ENCODE results near the gene LPCAT1. TPM values are rescaled to one million over a fixed set of nuclear protein-coding genes. Genes with fewer than 3 reads are reported as not detected.

The LPCAT1 gene
- total RNA-seq, 1 donor from 2014 or later, result 86.2 TPM

DNA sequence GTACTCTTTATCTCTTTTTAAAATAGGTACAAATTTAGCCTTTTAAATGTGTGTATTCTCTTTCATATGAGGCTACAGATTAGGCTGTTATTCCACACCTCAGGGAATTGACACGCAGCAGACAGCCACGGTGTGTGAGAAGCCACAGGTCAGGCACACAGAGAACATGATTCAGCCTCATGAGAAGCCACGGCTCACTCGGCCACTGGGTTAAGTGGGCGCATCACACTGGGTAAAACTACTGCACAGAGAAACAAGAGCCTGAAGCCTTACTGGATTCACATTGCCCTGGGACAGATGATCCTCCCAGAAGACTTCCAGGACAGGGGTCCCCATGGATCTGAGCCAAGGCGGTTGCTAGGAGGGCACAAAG is 28.2 kb downstream of the LPCAT1 start:
- TF ChIP-seq, protein P1, sequence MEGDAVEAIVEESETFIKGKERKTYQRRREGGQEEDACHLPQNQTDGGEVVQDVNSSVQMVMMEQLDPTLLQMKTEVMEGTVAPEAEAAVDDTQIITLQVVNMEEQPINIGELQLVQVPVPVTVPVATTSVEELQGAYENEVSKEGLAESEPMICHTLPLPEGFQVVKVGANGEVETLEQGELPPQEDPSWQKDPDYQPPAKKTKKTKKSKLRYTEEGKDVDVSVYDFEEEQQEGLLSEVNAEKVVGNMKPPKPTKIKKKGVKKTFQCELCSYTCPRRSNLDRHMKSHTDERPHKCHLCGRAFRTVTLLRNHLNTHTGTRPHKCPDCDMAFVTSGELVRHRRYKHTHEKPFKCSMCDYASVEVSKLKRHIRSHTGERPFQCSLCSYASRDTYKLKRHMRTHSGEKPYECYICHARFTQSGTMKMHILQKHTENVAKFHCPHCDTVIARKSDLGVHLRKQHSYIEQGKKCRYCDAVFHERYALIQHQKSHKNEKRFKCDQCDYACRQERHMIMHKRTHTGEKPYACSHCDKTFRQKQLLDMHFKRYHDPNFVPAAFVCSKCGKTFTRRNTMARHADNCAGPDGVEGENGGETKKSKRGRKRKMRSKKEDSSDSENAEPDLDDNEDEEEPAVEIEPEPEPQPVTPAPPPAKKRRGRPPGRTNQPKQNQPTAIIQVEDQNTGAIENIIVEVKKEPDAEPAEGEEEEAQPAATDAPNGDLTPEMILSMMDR (IDR thresholded peaks at IDR 0.05), result no peak
- no peaks in the 10 kb centered on the region for H3K27me3 ChIP-seq
- no peak for DNase-seq (ENCODE audit: low spot score in 2 of 2)
- H3K4me1 ChIP-seq, result peaks cover 0 to 6% of the 10 kb centered on the region in 2 donors
- no peak overlapping the region for H3K27ac ChIP-seq
- intact Hi-C loops (cut with DNase I), result no loop called here
- H3K9me3 ChIP-seq, result no peaks in the 10 kb centered on the region
- H3K36me3 ChIP-seq, result peaks cover 27 to 45% of the 10 kb centered on the region in 2 donors
- no peak overlapping the region for H3K4me3 ChIP-seq

DNA sequence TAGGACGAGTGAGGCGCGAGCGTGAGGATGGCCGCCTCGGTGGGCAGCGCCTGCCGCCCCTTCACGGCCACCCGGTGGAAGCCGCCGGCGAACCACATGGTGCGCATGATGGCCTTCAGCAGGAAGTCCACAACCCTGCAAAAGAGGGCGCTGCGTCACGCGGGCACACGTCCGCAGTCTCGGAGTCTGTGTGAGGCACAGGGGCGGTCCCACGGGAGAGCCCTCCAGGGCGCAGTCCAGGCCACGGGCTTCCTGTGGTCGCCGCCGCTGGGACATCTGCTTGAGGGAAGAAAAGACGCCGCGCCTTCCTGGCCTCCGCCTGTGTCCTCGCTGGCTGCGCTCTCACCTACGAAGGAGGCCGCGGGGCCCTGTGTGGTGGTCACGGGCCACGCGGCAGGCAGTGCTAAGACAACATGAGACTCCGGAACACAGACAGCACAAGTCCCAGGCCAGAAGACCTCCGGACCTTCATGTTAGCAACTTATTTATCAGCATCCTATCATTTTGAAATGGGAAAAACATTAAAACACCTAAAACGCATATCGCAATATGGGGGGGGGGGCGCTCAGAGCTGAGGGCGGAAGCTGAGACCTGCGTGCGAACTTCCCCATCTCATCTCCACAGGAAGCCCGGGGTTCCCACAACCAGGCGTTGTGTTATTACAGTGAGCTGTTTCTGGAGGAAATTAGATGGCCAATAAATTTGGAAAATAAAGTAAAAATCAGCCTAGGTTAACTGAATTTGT is 28.8 kb downstream of the LPCAT1 start:
- Histone ChIP-seq H3K4me3 (no peak overlapping the region), H3K27me3 (no peaks in the 10 kb centered on the region), H3K36me3 (peaks cover 27 to 51% of the 10 kb centered on the region in 2 donors), H3K4me1 (peaks cover 0 to 2% of the 10 kb centered on the region in 2 donors), H3K9me3 (no peaks in the 10 kb centered on the region), H3K27ac (no peak overlapping the region)
- intact Hi-C loops (cut with DNase I), result no loop called here
- no peak for DNase-seq (ENCODE audit: low spot score in 2 of 2)
- TF ChIP-seq, protein P1 (IDR thresholded peaks at IDR 0.05), result no peak

DNA sequence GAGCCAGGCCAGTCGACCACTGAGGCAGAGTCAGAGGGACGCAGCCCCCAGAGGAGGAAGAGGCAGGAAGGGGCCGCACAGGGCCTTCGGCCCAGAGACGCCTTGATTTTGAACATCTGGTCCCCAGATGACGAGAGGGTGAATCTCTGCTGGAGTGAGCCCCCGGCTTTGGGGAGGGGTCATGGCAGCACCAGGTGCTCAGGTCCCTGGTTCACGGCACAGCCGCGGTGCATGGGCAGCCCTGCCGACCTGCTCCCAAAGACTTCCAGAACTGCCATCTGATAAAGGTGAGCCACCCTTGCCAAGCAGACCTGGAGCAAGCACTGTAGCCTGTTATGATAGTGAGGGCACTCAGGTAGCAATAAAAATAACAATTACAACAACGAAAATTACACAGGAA is 29.8 kb downstream of the LPCAT1 start:
- Histone ChIP-seq H3K4me3 (no peak overlapping the region), H3K36me3 (peaks cover 32 to 61% of the 10 kb centered on the region in 2 donors)
- intact Hi-C loops (cut with DNase I), result no loop called here

DNA sequence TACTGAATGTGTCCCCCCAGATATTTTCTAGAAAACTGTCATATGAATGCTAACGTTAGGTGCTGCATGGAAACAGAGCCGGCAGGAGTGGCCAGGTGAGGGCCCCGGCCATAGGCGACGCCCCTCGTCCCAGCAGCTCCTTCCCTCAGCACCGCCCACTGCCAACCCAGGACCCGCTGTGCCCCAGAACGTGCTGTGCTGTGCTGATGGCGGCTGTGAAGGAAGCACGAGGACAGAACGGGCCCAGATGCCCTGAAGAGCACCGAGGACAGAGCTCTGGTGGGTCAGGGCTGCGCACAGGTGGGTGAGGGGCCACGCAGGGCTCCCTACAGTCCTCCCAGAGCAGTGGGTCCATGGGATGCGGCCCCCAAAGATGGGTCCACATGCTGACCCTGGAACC is 30.3 kb downstream of the LPCAT1 start:
- intact Hi-C loops (cut with DNase I), result no loop called here
- H3K4me1 ChIP-seq, result no peaks in the 10 kb centered on the region
- H3K27ac ChIP-seq, result no peak overlapping the region
- no peaks in the 10 kb centered on the region for H3K27me3 ChIP-seq
- TF ChIP-seq, protein P1 (IDR thresholded peaks at IDR 0.05), result no peak
- no peak overlapping the region for H3K4me3 ChIP-seq
- no peak for DNase-seq (ENCODE audit: low spot score in 2 of 2)
- no peaks in the 10 kb centered on the region for H3K9me3 ChIP-seq
- peaks cover 36 to 63% of the 10 kb centered on the region in 2 donors for H3K36me3 ChIP-seq

More for the DNA sequence above, 29.8 kb downstream of the LPCAT1 start:
- no peaks in the 10 kb centered on the region for H3K27me3 ChIP-seq
- H3K9me3 ChIP-seq, result no peaks in the 10 kb centered on the region
- no peak overlapping the region for H3K27ac ChIP-seq
- no peak for DNase-seq (ENCODE audit: low spot score in 2 of 2)
- TF ChIP-seq, protein P1 (IDR thresholded peaks at IDR 0.05), result no peak
- H3K4me1 ChIP-seq, result no peaks in the 10 kb centered on the region

DNA sequence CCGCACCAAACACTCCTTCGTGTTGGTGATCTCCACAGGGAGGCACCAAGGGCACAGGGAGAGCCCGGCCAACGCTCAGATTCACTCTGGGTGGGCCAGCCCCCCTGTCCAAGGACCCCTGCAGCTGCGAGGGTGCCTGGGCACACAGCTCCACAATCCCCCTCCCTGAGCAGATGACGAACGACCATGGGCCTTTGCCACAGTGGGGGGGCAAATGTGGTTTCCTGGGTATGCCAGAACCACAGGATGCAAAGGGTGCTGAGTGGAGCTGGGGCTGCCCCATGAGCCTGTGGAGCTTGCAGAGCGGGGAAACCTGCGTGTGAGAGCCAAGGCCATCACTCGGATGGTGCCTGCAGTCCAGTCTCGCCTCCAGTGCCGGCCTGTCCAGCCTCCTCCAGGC is 31.0 kb downstream of the LPCAT1 start:
- Histone ChIP-seq H3K9me3 (no peaks in the 10 kb centered on the region), H3K36me3 (peaks cover 43 to 70% of the 10 kb centered on the region in 2 donors), H3K27ac (no peak overlapping the region), H3K4me1 (no peaks in the 10 kb centered on the region), H3K27me3 (no peaks in the 10 kb centered on the region), H3K4me3 (no peak overlapping the region)
- no peak for DNase-seq (ENCODE audit: low spot score in 2 of 2)
- TF ChIP-seq, protein P1 (IDR thresholded peaks at IDR 0.05), result no peak
- intact Hi-C loops (cut with DNase I), result no loop called here
